Measurements from ENCODE around the gene PTDSS2.

The PTDSS2 gene

GRCh38 chr11:416051-416756 lies 33.9 kb upstream of the PTDSS2 start:
- no peak for TF ChIP-seq CTCF (IDR thresholded peaks at IDR 0.05; ENCODE audit: extremely low read depth, insufficient read depth, missing control alignments)
- DNase-seq (ENCODE audit: low spot score) = no peak
- in situ Hi-C loops (cut with MboI; ENCODE audit: low pct_unique_long_range_greater_than_20kb, low sequenced_read_pairs, unreplicated experiment) = no loop called here

DNA sequence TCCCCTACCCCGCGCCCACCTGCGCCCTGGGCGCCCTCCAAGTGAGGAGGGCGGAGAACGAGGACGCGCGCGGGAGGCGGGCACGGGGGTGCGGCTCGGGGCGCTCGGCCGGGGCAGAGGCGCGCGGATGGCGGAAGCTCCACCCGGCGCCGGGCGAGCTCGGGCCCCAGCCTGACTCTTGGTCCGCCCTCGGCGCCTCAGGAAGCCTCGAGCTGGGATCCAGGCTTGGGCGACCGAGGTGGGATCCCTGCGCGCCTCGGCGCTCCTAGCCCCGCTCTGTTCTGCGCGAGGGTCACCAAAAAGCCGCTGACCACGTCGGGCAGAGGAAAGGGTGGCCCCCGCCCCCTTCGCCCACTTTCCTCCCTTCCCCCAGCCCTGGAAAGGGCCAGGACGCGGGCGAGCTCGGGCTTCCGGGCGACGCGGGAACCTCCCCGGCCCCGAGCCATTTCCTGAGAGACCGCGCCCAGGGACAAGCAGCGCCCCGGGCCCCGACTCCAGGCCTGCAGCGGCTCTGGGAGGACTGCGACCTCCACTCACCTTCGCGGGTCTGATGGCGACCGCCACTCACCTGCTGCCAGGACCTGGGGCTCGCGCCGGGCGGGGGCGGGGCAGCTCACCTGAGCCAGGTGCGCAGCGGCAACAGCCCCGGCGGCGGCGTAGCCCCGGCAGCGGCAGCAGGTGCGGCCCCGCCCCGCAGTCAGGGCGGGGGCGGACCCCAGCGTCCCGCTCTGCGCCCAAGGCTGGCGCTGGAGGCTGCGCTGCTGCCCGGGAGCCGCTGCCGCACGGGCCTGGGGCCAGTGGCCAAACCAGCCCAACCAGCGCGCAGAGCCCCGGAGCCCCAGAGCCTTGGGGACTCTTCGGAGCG lies 33.1 kb upstream of the PTDSS2 start:
- DNase-seq (ENCODE audit: low spot score) = no peak
- no peak for TF ChIP-seq CTCF (IDR thresholded peaks at IDR 0.05; ENCODE audit: extremely low read depth, insufficient read depth, missing control alignments)
- in situ Hi-C loops (cut with MboI; ENCODE audit: low pct_unique_long_range_greater_than_20kb, low sequenced_read_pairs, unreplicated experiment) = no loop called here

GRCh38 chr11:417652-418342 lies 32.3 kb upstream of the PTDSS2 start:
- in situ Hi-C loops (cut with MboI; ENCODE audit: low pct_unique_long_range_greater_than_20kb, low sequenced_read_pairs, unreplicated experiment) = no loop called here
- DNase-seq (ENCODE audit: low spot score) = no peak
- TF ChIP-seq CTCF (IDR thresholded peaks at IDR 0.05; ENCODE audit: extremely low read depth, insufficient read depth, missing control alignments) = no peak

GRCh38 chr11:418343-419247 lies 31.5 kb upstream of the PTDSS2 start:
- no peak for TF ChIP-seq CTCF (IDR thresholded peaks at IDR 0.05; ENCODE audit: extremely low read depth, insufficient read depth, missing control alignments)
- DNase-seq (ENCODE audit: low spot score) = no peak
- in situ Hi-C loops (cut with MboI; ENCODE audit: low pct_unique_long_range_greater_than_20kb, low sequenced_read_pairs, unreplicated experiment) = no loop called here

DNA sequence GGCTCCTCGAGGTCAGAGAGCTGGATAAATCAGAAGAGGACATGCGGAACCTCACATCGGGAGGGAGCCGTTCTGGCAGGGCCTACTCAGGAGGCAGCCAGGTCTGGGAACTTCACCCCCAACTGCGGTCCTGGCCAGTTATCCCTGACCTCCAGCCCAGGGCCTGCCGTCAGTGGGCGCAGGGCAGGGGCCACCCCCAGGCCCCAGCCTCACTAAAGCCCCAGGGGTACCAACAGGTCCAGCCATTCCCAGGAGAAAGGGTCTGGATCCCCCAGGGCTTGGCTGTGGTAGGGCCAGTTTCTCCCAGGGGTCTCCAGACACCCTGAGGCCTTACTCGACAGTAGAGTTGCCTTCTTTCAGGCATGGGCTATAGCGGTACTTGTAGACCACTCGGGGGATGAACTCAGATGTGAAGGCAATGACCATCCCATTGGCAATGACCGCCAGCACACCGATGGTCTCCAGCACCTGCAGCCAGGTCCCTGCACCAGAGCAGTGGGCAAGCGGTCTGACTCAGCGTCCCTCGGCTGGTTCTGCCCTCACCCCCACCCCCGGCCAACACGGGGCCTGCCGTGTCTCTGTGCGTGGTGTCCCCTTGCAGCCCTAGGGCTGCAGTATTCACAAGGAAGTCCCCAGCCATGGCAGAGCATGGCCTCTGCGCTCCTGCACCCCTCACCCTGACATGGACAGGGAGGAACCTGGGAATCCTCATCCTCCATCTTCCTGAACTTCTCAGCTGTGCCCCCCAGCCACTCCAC lies 30.7 kb upstream of the PTDSS2 start:
- in situ Hi-C loops (cut with MboI; ENCODE audit: low pct_unique_long_range_greater_than_20kb, low sequenced_read_pairs, unreplicated experiment) = no loop called here
- no peak for DNase-seq (ENCODE audit: low spot score)
- TF ChIP-seq CTCF (IDR thresholded peaks at IDR 0.05; ENCODE audit: extremely low read depth, insufficient read depth, missing control alignments) = no peak

All from GM13977 (cell line).